NOMO-1 (cell line): Measurements from ENCODE around the gene STX4.
A peak's percentile ranks its signal among the peaks of the same experiment; 100 is the strongest.

Experiments used
- DNase-seq, 2 experiments: peaks; one replicate each; lab custom pipeline; 2025; ENCODE audit not compliant: unreplicated experiment in 2 of 2; lab: John Stamatoyannopoulos, UW

Gene STX4

GRCh38 chr16:31032736-31033708 is at the start of gene STX4:
Gene STX4, plus strand, starts transcription at chr16:31033558. Its CDS starts 248 bp downstream, at chr16:31033806.
- peak; percentile 95 to 96 for DNase-seq

DNA sequence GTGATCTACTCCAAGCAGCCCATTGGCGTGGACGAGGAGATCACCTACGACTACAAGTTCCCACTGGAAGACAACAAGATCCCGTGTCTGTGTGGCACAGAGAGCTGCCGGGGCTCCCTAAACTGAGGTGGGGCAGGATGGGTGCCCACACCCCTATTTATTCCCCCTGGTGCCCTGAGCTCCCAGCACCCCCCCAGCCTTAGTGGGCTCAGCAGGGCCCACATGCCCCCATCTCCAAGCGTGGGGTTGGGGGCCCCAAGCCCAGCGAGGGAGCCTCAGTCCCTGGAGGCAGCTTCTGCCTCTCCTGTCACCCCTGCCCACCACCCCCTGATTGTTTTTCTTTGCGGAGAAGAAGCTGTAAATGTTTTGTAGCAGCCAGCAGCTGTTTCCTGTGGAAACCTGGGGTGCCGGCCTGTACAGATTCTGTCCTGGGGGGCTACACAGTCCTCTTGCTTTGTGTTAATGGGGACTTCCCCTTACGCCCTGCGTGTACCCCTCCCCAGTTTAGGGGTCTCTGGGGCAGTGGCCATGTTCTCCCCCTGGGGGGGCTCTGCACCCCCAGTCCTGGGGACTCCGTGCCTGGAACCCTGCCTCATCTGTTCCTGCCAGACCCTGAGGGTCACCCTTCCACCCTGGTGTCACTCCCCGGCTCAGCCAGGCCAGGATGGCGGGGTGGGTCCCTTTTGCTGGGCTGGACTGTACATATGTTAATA is 49.3 kb upstream of the STX4 start:
- DNase-seq, result no peak

DNA sequence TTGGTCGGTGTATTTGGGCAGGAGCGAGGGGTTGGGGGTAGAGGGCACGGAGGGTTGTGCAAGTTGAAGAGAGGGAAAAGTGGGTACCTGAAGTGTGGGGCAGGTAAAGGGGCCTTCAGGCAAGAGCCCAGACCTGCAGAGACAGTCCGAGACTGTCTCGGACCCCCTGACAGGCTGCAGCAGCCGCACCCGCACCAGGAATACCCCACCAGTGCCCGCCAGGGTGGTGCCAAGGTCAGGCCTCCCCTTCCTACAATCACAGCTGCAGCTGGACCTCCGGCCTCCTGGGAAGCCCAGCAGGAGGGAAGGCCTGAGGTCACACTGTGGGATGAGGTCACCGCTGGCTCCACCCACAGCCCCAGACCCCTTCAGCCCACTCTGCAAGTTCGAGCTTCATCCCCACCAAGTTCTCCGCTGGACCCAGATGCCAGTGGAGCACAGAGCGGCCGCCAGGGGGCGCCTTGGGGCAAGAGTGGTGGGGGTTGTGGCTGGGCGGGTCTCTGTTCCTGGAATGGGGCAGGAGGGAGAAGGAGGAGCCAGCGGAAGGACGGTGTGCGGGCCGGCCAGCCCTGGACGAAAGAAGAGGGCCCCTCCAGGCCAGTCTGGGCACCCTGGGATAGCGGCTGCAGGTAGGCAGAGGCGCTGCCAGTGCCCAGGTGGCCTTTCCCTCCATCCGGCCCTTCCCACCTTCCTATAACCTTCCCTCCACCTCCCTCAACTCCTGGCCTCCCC is 48.5 kb upstream of the STX4 start, which contains the start of gene HSD3B7:
TSS of gene HSD3B7 (plus strand) at position 539 of the 732 bp plus-strand sequence. CDS start 452 bp downstream, outside the sequence.
- peak; percentile 68 to 80 for DNase-seq

GRCh38 chr16:30985401-30986128 is 47.8 kb upstream of the STX4 start:
- no peak for DNase-seq

DNA sequence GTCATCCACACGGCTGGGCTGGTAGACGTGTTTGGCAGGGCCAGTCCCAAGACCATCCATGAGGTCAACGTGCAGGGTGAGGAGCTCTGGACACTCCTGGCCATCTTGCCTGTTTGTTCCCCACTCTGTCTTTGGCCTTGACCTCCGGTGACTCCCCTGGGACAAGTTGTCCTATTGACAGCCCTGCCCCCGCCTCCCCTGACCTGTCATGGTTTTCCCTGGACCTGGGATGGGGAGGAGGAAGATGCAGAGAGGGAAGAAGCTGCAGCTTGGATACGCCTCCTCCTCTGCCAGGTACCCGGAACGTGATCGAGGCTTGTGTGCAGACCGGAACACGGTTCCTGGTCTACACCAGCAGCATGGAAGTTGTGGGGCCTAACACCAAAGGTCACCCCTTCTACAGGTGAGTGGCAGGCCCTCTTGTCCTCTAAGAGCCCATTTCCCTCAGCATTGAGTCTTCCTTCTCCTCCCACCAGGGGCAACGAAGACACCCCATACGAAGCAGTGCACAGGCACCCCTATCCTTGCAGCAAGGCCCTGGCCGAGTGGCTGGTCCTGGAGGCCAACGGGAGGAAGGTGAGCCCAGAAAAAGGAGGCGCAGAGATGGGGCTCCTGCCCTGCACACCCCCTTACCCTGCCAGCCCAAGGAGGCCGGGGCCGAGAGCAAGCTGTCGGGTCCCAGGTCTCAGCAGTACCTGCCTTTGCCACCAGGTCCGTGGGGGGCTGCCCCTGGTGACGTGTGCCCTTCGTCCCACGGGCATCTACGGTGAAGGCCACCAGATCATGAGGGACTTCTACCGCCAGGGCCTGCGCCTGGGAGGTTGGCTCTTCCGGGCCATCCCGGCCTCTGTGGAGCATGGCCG is 47.0 kb upstream of the STX4 start:
- DNase-seq, result no peak

- DNase-seq, result no peak
These were observed 45.7 kb upstream of the STX4 start for GRCh38 chr16:30987581-30988190.

- no peak for DNase-seq
These were observed 43.8 kb upstream of the STX4 start for GRCh38 chr16:30989469-30990047.

GRCh38 chr16:30990105-30990504 is 43.3 kb upstream of the STX4 start:
- no peak for DNase-seq

- DNase-seq, result no peak
These were observed 42.3 kb upstream of the STX4 start for GRCh38 chr16:30991052-30991451.

GRCh38 chr16:30992276-30992780 is 41.0 kb upstream of the STX4 start:
- no peak for DNase-seq

- DNase-seq, result peak; percentile 43 to 46
These were observed 40.2 kb upstream of the STX4 start for GRCh38 chr16:30992931-30993816.

GRCh38 chr16:30995927-30996323 is 37.4 kb upstream of the STX4 start:
- DNase-seq, result no peak

- peak; percentile 15 to 36 for DNase-seq
These were observed 36.9 kb upstream of the STX4 start for GRCh38 chr16:30996324-30996984.

- DNase-seq, result peak; percentile 73 to 89
These were observed 36.2 kb upstream of the STX4 start for GRCh38 chr16:30996985-30997724.

- DNase-seq, result no peak
These were observed 35.3 kb upstream of the STX4 start for GRCh38 chr16:30997725-30998711.
